ENCODE data around the gene DYDC2. TPM values are rescaled to one million over a fixed set of nuclear protein-coding genes. Genes with fewer than 3 reads are reported as not detected.

The DYDC2 gene
- total RNA-seq, 1 donor from 2014 or later: 2.5 TPM

DNA sequence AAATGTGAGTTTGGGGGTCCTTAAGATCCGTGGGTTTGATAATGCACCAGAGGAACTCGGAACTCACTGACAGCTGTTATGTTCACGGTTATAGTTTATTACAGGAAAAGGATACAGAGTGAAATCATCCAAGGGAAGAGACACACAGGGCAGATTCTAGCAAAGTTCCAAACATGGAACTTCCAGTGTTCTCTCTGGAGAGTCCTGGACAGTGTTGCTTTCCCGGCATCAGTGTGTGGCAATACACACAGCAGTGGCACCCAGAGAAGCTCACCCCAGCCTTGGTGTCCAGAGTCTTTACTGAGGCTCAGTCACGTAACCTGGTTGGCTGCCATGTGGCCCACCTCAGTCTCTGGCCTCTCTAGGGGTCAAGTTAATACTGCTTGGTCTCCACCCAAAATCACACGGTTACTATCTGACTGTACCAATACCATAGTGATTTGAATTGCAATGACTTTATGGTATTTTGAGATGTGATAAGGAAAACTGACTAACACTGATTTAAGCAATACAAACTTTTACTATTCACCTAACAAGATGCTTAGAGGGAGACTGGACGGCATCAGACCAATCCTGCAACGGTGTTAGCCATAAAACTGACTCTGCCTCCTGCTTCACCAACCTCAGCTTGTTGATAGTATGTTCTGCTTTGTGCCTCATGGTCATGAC lies 43.7 kb downstream of the DYDC2 start:
- TF ChIP-seq, protein P1, sequence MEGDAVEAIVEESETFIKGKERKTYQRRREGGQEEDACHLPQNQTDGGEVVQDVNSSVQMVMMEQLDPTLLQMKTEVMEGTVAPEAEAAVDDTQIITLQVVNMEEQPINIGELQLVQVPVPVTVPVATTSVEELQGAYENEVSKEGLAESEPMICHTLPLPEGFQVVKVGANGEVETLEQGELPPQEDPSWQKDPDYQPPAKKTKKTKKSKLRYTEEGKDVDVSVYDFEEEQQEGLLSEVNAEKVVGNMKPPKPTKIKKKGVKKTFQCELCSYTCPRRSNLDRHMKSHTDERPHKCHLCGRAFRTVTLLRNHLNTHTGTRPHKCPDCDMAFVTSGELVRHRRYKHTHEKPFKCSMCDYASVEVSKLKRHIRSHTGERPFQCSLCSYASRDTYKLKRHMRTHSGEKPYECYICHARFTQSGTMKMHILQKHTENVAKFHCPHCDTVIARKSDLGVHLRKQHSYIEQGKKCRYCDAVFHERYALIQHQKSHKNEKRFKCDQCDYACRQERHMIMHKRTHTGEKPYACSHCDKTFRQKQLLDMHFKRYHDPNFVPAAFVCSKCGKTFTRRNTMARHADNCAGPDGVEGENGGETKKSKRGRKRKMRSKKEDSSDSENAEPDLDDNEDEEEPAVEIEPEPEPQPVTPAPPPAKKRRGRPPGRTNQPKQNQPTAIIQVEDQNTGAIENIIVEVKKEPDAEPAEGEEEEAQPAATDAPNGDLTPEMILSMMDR (conservative IDR thresholded peaks at IDR 0.05): no peak
- H3K27ac Mint-ChIP-seq (ENCODE audit: unreplicated experiment): no peak overlapping the region
- DNase-seq (ENCODE audit: low read depth, low spot score): no peak
- no peaks in the 10 kb centered on the region for H3K36me3 Mint-ChIP-seq (ENCODE audit: low read depth)
- H3K9me3 Mint-ChIP-seq: no peaks in the 10 kb centered on the region
- peaks cover 2% of the 10 kb centered on the region for H3K4me1 Mint-ChIP-seq
- H3K4me3 Mint-ChIP-seq: no peak overlapping the region
- H3K27me3 Mint-ChIP-seq (ENCODE audit: low read depth): no peaks in the 10 kb centered on the region

DNA sequence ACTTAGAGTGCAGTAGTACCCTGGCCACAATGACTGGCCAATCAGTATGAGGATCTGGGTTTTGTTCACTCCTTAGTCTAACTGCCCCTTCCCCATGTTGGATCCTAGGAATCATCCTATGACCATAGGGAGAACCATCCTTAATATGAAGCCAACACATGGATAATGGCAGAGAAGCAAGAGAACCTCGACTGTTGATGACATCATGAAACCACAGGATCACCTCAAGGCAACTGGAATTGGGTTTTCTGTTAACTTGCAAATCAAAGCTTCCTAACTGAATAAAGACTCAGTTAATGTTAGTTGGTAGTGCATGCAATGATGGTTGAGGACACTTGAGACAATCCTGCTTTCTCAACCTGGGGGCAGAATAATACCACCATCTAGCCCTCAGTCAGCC lies 48.5 kb downstream of the DYDC2 start:
- no peak overlapping the region for H3K27ac Mint-ChIP-seq (ENCODE audit: unreplicated experiment)

DNA sequence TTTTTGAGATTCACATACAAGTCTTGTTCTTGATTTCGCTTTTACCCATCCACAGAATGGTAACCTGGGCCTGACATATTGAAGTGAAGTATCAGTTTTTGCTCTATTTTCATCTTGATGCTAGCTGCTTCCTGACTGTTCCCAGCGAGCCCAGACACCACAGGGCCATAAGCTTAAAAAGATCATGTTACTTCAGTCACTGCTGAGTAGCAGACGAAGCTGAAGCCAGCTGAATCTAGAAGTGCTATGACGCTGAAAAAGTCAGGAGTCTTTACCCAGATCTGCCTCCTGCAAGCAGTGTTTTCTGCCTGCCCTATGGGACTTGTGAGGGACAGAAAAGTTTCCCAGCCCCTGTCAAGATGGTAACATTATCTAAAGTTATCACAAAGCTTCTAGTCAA lies 49.0 kb downstream of the DYDC2 start:
- no peaks in the 10 kb centered on the region for H3K36me3 Mint-ChIP-seq (ENCODE audit: low read depth)
- H3K9me3 Mint-ChIP-seq: no peaks in the 10 kb centered on the region
- peak overlapping the region; percentile 31 for H3K4me3 Mint-ChIP-seq
- H3K27me3 Mint-ChIP-seq (ENCODE audit: low read depth): no peaks in the 10 kb centered on the region
- peaks cover 43% of the 10 kb centered on the region for H3K4me1 Mint-ChIP-seq
- TF ChIP-seq, protein P1 (conservative IDR thresholded peaks at IDR 0.05): no peak
- peak overlapping the region; percentile 24 for H3K27ac Mint-ChIP-seq (ENCODE audit: unreplicated experiment)
- DNase-seq (ENCODE audit: low read depth, low spot score): no peak

More for the DNA sequence above, 48.5 kb downstream of the DYDC2 start:
- H3K4me1 Mint-ChIP-seq: peaks cover 37% of the 10 kb centered on the region
- no peaks in the 10 kb centered on the region for H3K27me3 Mint-ChIP-seq (ENCODE audit: low read depth)
- H3K36me3 Mint-ChIP-seq (ENCODE audit: low read depth): no peaks in the 10 kb centered on the region
- DNase-seq (ENCODE audit: low read depth, low spot score): no peak
- no peaks in the 10 kb centered on the region for H3K9me3 Mint-ChIP-seq
- no peak overlapping the region for H3K4me3 Mint-ChIP-seq
- TF ChIP-seq, protein P1 (conservative IDR thresholded peaks at IDR 0.05): no peak

DNA sequence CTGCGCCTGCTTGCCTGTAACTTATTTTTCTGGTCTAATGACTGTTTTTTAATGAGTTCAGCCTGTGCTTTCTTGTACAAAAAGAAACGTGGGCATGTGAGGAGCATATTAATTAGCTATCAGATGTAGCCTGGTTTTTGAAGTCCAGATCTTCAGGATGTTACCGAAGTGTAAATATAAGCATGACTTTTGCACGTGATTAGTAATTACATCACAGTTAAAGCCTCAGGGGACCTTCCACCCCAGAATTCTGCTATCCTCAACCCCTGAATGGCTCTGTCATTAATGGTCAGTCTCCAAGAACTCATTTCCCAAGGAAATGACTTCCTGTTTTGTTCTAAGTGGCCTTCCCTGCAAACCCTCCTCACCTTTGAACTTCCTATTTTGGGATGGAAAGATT lies 49.6 kb downstream of the DYDC2 start:
- peak overlapping the region; percentile 59 for H3K4me3 Mint-ChIP-seq
- no peaks in the 10 kb centered on the region for H3K9me3 Mint-ChIP-seq
- peaks cover 49% of the 10 kb centered on the region for H3K4me1 Mint-ChIP-seq
- DNase-seq (ENCODE audit: low read depth, low spot score): no peak
- H3K27ac Mint-ChIP-seq (ENCODE audit: unreplicated experiment): no peak overlapping the region
- H3K27me3 Mint-ChIP-seq (ENCODE audit: low read depth): no peaks in the 10 kb centered on the region
- TF ChIP-seq, protein P1 (conservative IDR thresholded peaks at IDR 0.05): no peak
- no peaks in the 10 kb centered on the region for H3K36me3 Mint-ChIP-seq (ENCODE audit: low read depth)

DNA sequence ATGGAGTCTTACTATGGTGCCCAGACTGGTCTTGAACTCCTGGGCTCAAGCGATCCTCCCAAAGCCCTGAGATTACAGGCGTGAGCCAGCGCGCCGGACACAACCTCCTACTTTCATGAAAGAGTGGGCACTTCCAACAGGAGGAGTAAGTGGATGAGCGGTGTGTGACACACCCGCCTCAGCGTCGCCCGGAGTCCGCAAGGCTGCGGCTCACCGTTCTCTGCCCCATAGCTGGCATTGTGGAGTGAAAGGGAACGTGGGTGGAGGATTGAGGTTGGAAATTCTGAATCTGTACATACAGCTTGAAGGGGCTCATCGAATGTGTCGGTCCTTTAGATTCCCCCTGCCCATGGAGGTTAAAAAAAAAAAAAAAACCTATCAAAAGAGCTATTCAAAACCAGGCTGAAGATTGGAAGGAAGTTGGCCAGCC lies 51.2 kb downstream of the DYDC2 start:
- TF ChIP-seq, protein P1 (conservative IDR thresholded peaks at IDR 0.05): no peak
- H3K36me3 Mint-ChIP-seq (ENCODE audit: low read depth): no peaks in the 10 kb centered on the region
- DNase-seq (ENCODE audit: low read depth, low spot score): peak; percentile 22
- no peaks in the 10 kb centered on the region for H3K27me3 Mint-ChIP-seq (ENCODE audit: low read depth)
- H3K4me3 Mint-ChIP-seq: peak overlapping the region; percentile 96
- peak overlapping the region; percentile 88 for H3K27ac Mint-ChIP-seq (ENCODE audit: unreplicated experiment)
- peaks cover 65% of the 10 kb centered on the region for H3K4me1 Mint-ChIP-seq
- no peaks in the 10 kb centered on the region for H3K9me3 Mint-ChIP-seq

Measured in neural crest cell (in vitro differentiated cells).